Heart left ventricle (tissue), 16 donors: ENCODE data around the gene WHRN. TPM values are rescaled to one million over a fixed set of nuclear protein-coding genes. Genes with fewer than 3 reads are reported as not detected.

ENCODE experiments used
- ATAC-seq, 4 donors: fragments of 200-7000 bp; cut with Tn5 transposase; one replicate each; pipeline ENCODE4 v1.9.1; 2020 to 2022; ENCODE audit warnings: moderate library complexity in 4 of 4, mild to moderate bottlenecking in 3 of 4, moderate number of reproducible peaks in 1 of 4
- DNase-seq, 5 donors: peaks; one replicate each; pipeline ENCODE4 v3.0.0-alpha.2; 2020
- H3K27ac ChIP-seq, 12 donors: fragments of 200-600 bp; sonication (generic) in 4 of 12; one replicate each; pipeline versions ENCODE4 v1.5.0 to v1.8.0; 2016 to 2022; ENCODE audit warnings: mild to moderate bottlenecking in 2 of 12
- H3K27me3 ChIP-seq, 9 donors: fragments of 200-600 bp; sonication (generic) in 2 of 9; one replicate each; pipeline versions ENCODE4 v1.5.1 to v1.8.0; 2016 to 2022; ENCODE audit warnings: mild to moderate bottlenecking in 3 of 9
- H3K36me3 ChIP-seq, 9 donors: fragments of 200-600 bp; sonication (generic) in 2 of 9; one replicate each; pipeline versions ENCODE4 v1.5.0 to v1.8.0; 2018 to 2022; ENCODE audit warnings: mild to moderate bottlenecking in 2 of 9
- H3K4me1 ChIP-seq, 12 donors: fragments of 200-600 bp; sonication (generic) in 4 of 12; one replicate each; pipeline versions ENCODE4 v1.5.0 to v1.8.0; 2016 to 2022; ENCODE audit warnings: mild to moderate bottlenecking in 3 of 12
- H3K4me3 ChIP-seq, 12 donors: fragments of 200-600 bp; sonication (generic) in 4 of 12; one replicate each; pipeline versions ENCODE4 v1.5.0 to v1.8.0; 2017 to 2022; ENCODE audit warnings: mild to moderate bottlenecking in 9 of 12, moderate library complexity in 4 of 12
- H3K9me3 ChIP-seq, 12 donors: fragments of 200-600 bp; sonication (generic) in 4 of 12; one replicate each; pipeline versions ENCODE4 v1.5.0 to v1.8.0; 2016 to 2022; ENCODE audit warnings: mild to moderate bottlenecking in 1 of 12
- POLR2A ChIP-seq, 2 donors: fragments of 450-650 bp; IDR thresholded peaks; one replicate each; pipeline ENCODE4 v1.6.1; 2017; ENCODE audit warnings: antibody characterized with exemption in 2 of 2, mild to moderate bottlenecking in 2 of 2, moderate library complexity in 2 of 2
- WGBS, 4 donors: extraction: QIAGEN DNeasy Blood & Tissue Kit in 2 of 4; methylation state at CpG; one replicate each; pipeline versions ENCODE4 v1.1.5 to v1.1.7; 2013 to 2018; 5-methylcytosine and 5-hydroxymethylcytosine counted together
- intact Hi-C, 10 donors: fragments of 100-400 bp; cut with DNase I; formaldehyde crosslinking; loops; one replicate each; pipeline versions ENCODE4 v1.11.1 to v1.14.2; 2022
- polyA plus RNA-seq, 2 donors: library from polyadenylated mRNA; stranded (reverse); fragments of 200-250 nt; gene quantifications; one replicate each; pipeline ENCODE4 v1.2.3, GENCODE V29; 2013
- total RNA-seq, 9 donors: library from RNA; depleted of rRNA in 2 of 9; stranded (reverse); fragments of >200 nt in 2 of 9; fragmentation: NEBNext Ultra II Directional in 3 of 9; extraction: Animal tissue kit (Norgen Biotek cat#: 25700) in 3 of 9; gene quantifications; one replicate each; pipeline versions ENCODE4 v1.1.0 to v1.2.4, GENCODE V29; 2016 to 2023
- TF ChIP-seq, protein P1 (sequence below), 12 donors: fragments of 200-600 bp; sonication (generic) in 4 of 12; IDR thresholded peaks; one replicate each; pipeline versions ENCODE4 v1.5.0 to v1.8.0; 2018 to 2022; ENCODE audit warnings: antibody characterized with exemption in 12 of 12, mild to moderate bottlenecking in 5 of 12
- donor health status: ischemic (EF 13 %, LVEDD 7.1; RV severe dilation, severe dysfunction).
- donor health status: healthy with polysubstance abuse.
- donor health status: DM: no; HTN: yes; CAD: no.
- donor health status: DM: no; HTN: no; CAD: no.
- donor health status: ischemic (EF 25% LVEDD 6.9; RV normal size, moderate dysfunction).
- donor health status: ischemic (EF 25% LVEDD 5.7; RV mildly dilated, moderate dysfunction).
- donor health status: healthy.
- donor health status: DM: yes; HTN: yes; CAD: no.
- donor health status: ischemic (EF 35%, LVEDD 5.7; RV mildly dilated, moderate dysfunction).
- donor health status: nonischemic (EF 11% LVEDD 7.7; RV severe dilation, severe dysfunction).
- donor health status: DM: yes; HTN: yes; CAD: no.
- donor health status: PGD.
- donor health status: ischemic (EF 29% LVEDD 5.4; RV normal size, mild dysfunction).
- donor health status: nonischemic (EF 23%, LVEDD 6.1; RV moderate dilation, normal function).

WHRN gene
- total and polyA plus RNA-seq, 11 donors = 0.12 to 1.4 (median 0.56) TPM

DNA sequence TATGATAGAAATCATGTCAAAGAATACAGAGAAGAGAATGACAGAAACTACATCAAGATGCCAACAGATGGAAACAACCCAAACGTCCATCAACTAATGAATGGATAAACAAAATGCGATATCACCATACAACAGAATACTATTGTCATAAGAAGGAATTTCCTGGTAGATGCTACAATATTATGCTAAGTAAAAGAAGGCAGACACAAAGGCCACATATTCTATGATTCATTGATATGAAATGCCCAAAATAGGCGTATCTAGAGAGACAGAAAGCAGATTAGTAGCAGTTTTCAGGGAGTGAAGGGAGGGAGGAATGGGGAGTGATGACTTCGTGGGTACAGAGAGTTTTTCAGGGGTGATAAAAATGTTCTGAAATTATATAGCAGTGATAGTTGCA, 59.2 kb downstream of the WHRN start:
- no peak overlapping the region for H3K4me3 ChIP-seq
- ATAC-seq (no peak), DNase-seq (no peak)
- WGBS, 4 donors = 42 to 68% (median 61%) methylated on average over 4 of the region's 4 CpGs
- H3K4me1 ChIP-seq = no peaks in the 10 kb centered on the region
- H3K27ac ChIP-seq = no peak overlapping the region
- no peaks in the 10 kb centered on the region for H3K9me3 ChIP-seq
- TF ChIP-seq, protein P1, sequence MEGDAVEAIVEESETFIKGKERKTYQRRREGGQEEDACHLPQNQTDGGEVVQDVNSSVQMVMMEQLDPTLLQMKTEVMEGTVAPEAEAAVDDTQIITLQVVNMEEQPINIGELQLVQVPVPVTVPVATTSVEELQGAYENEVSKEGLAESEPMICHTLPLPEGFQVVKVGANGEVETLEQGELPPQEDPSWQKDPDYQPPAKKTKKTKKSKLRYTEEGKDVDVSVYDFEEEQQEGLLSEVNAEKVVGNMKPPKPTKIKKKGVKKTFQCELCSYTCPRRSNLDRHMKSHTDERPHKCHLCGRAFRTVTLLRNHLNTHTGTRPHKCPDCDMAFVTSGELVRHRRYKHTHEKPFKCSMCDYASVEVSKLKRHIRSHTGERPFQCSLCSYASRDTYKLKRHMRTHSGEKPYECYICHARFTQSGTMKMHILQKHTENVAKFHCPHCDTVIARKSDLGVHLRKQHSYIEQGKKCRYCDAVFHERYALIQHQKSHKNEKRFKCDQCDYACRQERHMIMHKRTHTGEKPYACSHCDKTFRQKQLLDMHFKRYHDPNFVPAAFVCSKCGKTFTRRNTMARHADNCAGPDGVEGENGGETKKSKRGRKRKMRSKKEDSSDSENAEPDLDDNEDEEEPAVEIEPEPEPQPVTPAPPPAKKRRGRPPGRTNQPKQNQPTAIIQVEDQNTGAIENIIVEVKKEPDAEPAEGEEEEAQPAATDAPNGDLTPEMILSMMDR (IDR thresholded peaks at IDR 0.05) = no peak
- TF ChIP-seq POLR2A (IDR thresholded peaks at IDR 0.05) = no peak
- H3K36me3 ChIP-seq = no peaks in the 10 kb centered on the region
- intact Hi-C loops = no loop called here
- H3K27me3 ChIP-seq = no peaks in the 10 kb centered on the region

DNA sequence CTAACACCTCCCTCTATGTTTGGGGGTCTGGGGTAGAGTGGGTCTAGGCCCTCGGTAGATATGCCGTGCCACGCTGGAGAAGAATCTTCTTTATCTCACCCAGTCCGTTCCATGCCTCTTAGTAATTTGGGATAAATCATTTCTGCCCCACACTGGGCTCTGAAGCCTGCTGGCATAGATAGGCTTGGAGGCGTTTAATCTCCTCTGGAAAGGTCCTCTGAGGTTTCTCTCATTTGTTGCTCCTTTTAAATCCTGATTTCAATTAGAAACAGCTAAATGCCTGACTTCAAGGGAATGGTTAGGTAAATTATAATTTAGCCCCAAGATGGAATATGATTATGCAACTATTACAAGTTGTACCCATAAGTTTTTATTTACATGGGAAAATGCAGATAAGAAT, 59.7 kb downstream of the WHRN start:
- DNase-seq (no peak), ATAC-seq (no peak)
- no peak for TF ChIP-seq POLR2A (IDR thresholded peaks at IDR 0.05)
- TF ChIP-seq, protein P1 (IDR thresholded peaks at IDR 0.05) = no peak
- Histone ChIP-seq H3K27me3 (no peaks in the 10 kb centered on the region), H3K4me1 (no peaks in the 10 kb centered on the region), H3K27ac (no peak overlapping the region), H3K36me3 (no peaks in the 10 kb centered on the region), H3K9me3 (no peaks in the 10 kb centered on the region), H3K4me3 (no peak overlapping the region)
- intact Hi-C loops = no loop called here
- WGBS, 4 donors = 65 to 85% (median 82%) methylated on average over 5 of the region's 5 CpGs

DNA sequence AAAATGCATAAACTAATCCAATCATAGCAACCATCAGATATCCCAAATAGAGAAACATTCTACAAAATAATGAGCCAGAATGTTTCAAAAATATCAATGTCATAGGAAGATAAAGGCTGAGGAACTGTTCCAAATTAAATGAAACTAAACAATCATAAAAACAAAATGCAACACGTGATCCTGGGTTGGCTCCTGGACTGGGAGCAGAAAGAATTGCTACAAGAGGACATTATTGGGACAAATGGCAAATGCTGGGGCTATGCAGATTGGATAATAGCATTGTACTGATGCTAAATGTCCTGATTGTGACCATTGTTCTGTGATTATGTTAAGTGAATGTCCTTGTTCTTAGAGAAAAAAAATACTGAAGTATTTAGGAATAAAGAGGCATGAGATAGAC, 63.3 kb downstream of the WHRN start:
- 47 to 65% (median 57%) methylated on average over 1 of the region's 1 CpG for WGBS, 4 donors

DNA sequence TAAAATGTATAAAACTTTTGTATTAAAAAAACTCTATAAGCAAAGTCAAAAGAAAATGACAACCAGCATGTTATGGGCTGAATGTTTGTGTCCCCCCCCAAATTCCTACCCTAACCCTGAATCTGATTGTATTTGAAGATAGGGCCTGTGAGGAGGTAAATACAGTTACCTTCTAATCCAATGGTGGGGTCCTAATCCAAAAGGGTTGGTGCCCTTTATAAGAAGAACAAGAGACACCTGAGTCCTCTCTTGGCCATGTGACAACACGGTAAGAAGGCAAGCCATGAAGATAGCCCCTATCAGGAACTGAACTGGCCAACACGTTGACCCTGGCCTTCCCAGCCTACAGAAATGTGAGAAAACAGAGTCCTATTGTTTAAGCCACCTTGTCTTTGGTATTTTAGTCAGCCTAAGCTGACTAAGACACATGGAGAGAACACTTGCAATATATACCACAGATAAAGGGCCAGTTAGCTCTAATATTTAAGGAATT, 67.8 kb downstream of the WHRN start:
- 48 to 58% (median 52%) methylated on average over 2 of the region's 2 CpGs for WGBS, 4 donors
- H3K4me1 ChIP-seq = no peaks in the 10 kb centered on the region
- no peak overlapping the region for H3K27ac ChIP-seq
- H3K27me3 ChIP-seq = peaks cover 0 to 8% (median 0%) of the 10 kb centered on the region in 9 donors
- no peaks in the 10 kb centered on the region for H3K9me3 ChIP-seq
- no peak for TF ChIP-seq POLR2A (IDR thresholded peaks at IDR 0.05)
- TF ChIP-seq, protein P1 (IDR thresholded peaks at IDR 0.05) = no peak
- no peaks in the 10 kb centered on the region for H3K36me3 ChIP-seq
- no peak for ATAC-seq
- DNase-seq = no peak
- intact Hi-C loops = loop anchor here in 5 of 10 donors (5.0 to 10.0 kb wide), 4 partner anchors 215 to 577 kb away; partner anchors contain the start of gene TEX53 (in 4 of the 5)
- H3K4me3 ChIP-seq = no peak overlapping the region

More for the DNA sequence above, 63.3 kb downstream of the WHRN start:
- no peaks in the 10 kb centered on the region for H3K4me1 ChIP-seq
- TF ChIP-seq, protein P1 (IDR thresholded peaks at IDR 0.05) = no peak
- no peak for TF ChIP-seq POLR2A (IDR thresholded peaks at IDR 0.05)
- DNase-seq = no peak
- ATAC-seq = no peak
- H3K27ac ChIP-seq = no peak overlapping the region
- H3K9me3 ChIP-seq = no peaks in the 10 kb centered on the region
- no peak overlapping the region for H3K4me3 ChIP-seq
- H3K36me3 ChIP-seq = no peaks in the 10 kb centered on the region
- H3K27me3 ChIP-seq = peaks cover 0 to 6% (median 0%) of the 10 kb centered on the region in 9 donors
- intact Hi-C loops = no loop called here
